GM21737 (cell line): Measurements from ENCODE around the gene GPRIN2.
"Not testable (repeated sequence)": the region's sequence is repeated elsewhere in the genome, so short reads cannot be mapped to it uniquely, and the experiment has no call there.

ENCODE experiments used
- ATAC-seq: cut with Tn5 transposase; IDR thresholded peaks from one replicate; pipeline ENCODE4 v1.9.1; 2021; ENCODE audit warnings: mild to moderate bottlenecking, moderate library complexity; ENCODE audit not compliant: unreplicated experiment

Gene GPRIN2

GRCh38 chr10:46522295-46523118 lies 34.0 kb downstream of the GPRIN2 start:
- no peak for ATAC-seq

GRCh38 chr10:46520941-46521340 lies 35.5 kb downstream of the GPRIN2 start:
- no peak for ATAC-seq

GRCh38 chr10:46520381-46520780 lies 36.1 kb downstream of the GPRIN2 start:
- no peak for ATAC-seq

- ATAC-seq, result no peak
Observed at GRCh38 chr10:46518028-46518725, 38.3 kb downstream of the GPRIN2 start.

GRCh38 chr10:46517541-46517940 lies 38.9 kb downstream of the GPRIN2 start:
- no peak for ATAC-seq

GRCh38 chr10:46516660-46517416 lies 39.6 kb downstream of the GPRIN2 start:
- ATAC-seq, result no peak

GRCh38 chr10:46515793-46516192 lies 40.7 kb downstream of the GPRIN2 start:
- no peak for ATAC-seq

GRCh38 chr10:46515366-46515765 lies 41.1 kb downstream of the GPRIN2 start:
- ATAC-seq, result no peak

GRCh38 chr10:46514899-46515298 lies 41.6 kb downstream of the GPRIN2 start:
- no peak for ATAC-seq

- no peak for ATAC-seq
Observed at GRCh38 chr10:46514431-46514861, 42.0 kb downstream of the GPRIN2 start.

- not testable (repeated sequence) for ATAC-seq
Observed at GRCh38 chr10:46513333-46513732, 43.1 kb downstream of the GPRIN2 start.

GRCh38 chr10:46512725-46513124 lies 43.7 kb downstream of the GPRIN2 start:
- not testable (repeated sequence) for ATAC-seq

- ATAC-seq, result not testable (repeated sequence)
Observed at GRCh38 chr10:46512002-46512401, 44.5 kb downstream of the GPRIN2 start.
